Measurements from ENCODE around the gene SERPINB7. TPM values are rescaled to one million over a fixed set of nuclear protein-coding genes. Genes with fewer than 3 reads are reported as not detected.

SERPINB7 gene
- total RNA-seq, 4 donors from 2014 or later, result not detected

DNA sequence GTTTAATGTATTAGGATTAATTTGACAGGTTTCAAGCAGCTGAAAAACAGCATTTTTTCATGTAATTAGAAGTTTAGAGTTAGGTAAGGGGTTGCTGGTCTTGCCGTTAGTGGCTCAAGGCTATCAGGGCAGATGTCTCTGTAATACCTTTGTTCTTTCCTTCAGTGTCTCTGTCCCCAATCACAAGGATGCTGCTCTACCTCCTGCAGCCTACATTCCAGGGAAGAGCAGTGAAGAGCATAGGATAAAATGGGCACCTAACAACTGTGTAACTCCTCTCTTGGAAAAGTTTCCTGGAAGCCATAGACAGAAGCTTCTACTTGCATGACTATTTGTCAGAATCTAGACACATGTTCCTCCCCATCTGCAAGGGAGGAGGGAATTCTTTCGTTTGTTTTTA, 9.4 kb upstream of the SERPINB7 start:
- TF ChIP-seq, protein P1, sequence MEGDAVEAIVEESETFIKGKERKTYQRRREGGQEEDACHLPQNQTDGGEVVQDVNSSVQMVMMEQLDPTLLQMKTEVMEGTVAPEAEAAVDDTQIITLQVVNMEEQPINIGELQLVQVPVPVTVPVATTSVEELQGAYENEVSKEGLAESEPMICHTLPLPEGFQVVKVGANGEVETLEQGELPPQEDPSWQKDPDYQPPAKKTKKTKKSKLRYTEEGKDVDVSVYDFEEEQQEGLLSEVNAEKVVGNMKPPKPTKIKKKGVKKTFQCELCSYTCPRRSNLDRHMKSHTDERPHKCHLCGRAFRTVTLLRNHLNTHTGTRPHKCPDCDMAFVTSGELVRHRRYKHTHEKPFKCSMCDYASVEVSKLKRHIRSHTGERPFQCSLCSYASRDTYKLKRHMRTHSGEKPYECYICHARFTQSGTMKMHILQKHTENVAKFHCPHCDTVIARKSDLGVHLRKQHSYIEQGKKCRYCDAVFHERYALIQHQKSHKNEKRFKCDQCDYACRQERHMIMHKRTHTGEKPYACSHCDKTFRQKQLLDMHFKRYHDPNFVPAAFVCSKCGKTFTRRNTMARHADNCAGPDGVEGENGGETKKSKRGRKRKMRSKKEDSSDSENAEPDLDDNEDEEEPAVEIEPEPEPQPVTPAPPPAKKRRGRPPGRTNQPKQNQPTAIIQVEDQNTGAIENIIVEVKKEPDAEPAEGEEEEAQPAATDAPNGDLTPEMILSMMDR (IDR thresholded peaks at IDR 0.05; ENCODE audit: low read depth), result no peak

DNA sequence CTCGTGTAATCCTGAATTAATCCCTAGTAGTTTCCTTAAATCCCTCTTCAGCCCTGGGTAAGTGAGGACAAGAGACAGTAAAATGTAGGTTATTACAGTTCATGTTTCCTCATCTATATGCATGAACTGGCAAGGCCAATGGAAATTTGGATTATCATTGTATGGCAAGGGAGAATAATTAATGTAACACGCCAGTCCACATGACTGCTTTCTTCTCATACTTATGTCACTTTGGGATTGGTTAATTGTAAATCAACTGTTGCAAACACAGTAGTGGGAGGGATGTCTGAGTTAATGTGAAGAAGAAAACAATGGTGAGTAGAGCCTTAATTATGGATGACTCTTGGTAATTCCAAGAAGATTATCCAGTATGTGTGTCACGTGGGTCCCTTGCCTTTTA, 1.7 kb upstream of the SERPINB7 start:
- TF ChIP-seq, protein P1 (IDR thresholded peaks at IDR 0.05; ENCODE audit: low read depth), result no peak

DNA sequence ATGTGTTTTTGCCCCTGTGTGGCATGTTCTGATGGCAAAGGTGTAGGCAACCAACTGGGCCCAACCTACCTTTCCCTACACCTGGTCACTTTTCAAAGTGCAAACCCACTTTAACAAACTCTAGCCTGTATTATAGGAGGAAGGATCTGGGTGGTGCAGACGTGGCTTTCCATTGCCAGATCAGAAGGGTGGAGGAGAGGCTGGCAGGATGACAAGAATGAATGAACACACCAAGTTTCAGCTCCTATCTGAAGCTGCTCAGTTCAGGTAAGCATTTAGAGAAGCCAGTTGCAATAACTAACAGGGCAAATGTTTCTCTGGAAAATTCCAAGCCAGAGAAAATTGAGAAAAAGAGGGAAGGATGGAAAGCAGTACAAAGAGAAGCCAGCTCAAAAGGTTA, 707 bp upstream of the SERPINB7 start:
- TF ChIP-seq, protein P1 (IDR thresholded peaks at IDR 0.05; ENCODE audit: low read depth), result no peak

DNA sequence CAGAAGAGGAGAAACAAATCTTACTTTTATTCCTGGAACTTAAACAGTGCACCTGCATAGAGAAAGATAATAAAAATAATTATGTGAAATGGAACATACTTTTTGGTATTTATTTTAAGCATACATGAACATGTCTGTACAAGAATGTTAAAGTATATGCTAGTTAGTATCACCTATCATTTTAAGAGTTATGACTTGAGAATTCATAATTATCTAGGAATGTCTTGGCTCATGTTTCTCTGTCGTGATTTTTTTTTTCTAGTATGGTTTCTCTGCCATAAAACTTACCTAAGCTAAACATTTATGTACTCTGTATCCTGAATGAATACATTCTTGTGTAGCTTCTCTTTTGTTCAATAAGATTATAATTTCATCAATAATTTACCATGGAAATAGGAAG, 4.2 kb downstream of the SERPINB7 start:
- TF ChIP-seq, protein P1 (IDR thresholded peaks at IDR 0.05; ENCODE audit: low read depth), result no peak

DNA sequence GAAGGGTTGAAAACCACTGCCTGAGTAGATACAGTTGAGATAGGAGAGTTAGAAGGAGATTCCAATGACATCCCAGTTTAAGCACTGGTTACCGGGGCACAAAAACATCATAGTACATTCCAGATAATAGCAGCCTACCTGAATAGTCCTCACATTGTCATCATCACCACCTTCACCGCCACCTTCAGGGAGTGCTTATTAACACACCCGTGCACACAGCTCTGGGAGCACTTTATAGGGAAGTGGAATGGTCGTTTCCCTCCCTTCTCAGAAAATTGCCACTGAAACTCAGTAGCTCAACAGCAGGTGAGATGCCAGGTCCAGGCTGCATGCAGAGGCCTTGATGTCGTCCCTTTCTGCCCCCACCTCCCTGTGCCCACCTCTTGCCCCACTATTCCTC, 8.2 kb downstream of the SERPINB7 start:
- TF ChIP-seq, protein P1 (IDR thresholded peaks at IDR 0.05; ENCODE audit: low read depth), result no peak

DNA sequence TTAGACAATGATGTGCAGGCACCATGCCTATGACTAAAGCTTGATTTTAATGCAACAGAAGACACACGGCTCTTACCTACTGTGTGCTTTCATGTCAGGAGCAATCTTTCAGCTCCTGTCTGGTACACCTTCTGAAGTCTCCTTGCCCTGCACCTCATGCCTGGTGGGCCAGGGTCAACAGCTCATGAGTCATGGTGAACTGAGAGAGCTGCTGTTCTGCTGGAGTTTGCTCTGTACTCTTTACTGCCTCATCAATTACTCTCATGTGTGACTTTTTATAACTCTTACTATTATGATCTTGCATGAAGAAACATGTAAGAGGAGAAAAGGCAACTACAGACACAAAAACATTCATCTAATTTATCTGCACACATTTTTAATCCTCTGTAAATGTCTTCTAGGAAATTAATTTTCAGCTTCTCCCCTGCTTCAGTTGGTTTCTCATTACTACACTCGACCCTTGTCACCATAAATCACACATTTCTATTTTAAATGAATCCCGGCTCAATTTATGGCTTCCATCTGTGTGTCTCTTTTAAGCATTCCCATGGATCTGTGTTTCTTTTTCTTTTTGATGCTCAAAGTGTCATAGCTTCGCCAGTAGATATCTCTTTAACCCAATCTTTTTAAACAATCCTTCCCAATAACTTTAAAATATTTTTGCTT, 9.7 kb downstream of the SERPINB7 start:
- TF ChIP-seq, protein P1 (IDR thresholded peaks at IDR 0.05; ENCODE audit: low read depth), result no peak

DNA sequence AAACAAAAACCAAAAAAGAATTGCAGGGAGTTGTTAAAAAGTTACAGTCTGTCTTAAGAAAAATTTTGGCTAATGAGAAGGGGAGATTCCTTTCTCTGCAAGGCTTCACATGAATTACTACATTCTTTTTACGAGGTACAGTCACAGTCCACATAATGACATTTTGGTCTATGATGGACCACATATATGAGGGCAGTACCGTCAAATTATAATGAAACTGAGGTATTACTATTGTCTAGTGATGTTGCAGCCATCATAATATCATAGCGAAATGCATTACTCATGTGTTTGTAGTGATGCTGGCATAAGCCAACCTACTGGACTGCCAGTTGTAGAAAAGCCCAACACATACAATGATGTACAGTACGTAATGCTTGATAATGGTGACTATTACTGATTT, 12.5 kb downstream of the SERPINB7 start:
- TF ChIP-seq, protein P1 (IDR thresholded peaks at IDR 0.05; ENCODE audit: low read depth), result no peak
